Measurements from ENCODE around the gene NUDT7. TPM values are rescaled to one million over a fixed set of nuclear protein-coding genes. Genes with fewer than 3 reads are reported as not detected.

Gene NUDT7
- total and polyA plus RNA-seq, 9 of the 15 experiments (the other 6 are each of a cell fraction or from before 2014, with no cell fraction given) = 5.6 to 24.2 (median 10.5) TPM

DNA sequence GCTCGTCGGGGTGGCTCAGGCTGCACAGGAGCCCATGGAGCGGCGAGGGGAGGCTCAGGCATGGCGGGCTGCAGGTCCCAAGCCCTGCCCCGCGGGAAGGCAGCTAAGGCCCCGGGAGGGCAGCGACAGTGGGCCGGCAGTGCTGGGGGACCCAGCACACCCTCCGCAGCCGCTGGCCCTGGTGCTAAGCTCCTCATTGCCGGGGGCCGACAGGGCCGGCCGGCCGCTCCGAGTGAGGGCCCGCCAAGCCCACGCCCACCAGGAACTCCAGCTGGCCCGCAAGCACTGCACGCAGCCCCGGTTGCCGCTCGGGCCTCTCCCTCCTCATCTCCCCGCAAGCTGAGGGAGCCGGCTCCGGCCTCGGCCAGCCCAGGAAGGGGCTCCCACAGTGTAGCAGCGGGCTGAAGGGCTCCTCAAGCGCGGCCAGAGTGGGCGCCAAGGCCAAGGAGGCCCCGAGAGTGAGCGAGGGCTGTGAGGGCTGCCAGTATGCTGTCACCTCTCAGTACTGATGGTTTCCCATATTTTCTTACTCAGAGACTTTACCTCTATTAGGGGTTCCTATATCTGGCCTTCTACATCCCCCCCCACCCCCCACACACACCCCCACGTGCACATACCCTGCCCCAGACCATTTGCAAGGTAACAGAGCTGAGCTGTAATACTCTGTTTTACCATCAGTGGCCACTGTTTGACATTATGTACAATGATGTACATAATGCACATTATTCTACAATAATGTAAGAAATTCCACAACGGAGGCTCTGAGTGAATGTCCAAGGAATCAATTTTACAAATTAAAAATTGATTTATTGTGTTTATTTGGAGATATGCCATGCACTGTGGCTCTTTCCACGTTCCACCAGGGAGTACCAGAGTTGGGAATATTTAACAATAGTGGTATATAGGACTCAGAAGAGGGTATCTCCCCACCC lies 62.4 kb downstream of the NUDT7 start:
- Histone ChIP-seq H3K4me1 (replicated peaks in 1 of 2; ENCODE audit: control insufficient read depth in 2 of 2, insufficient read depth in 2 of 2, low read length in 2 of 2) (peaks cover 0 to 8% of the 10 kb centered on the region in 2 experiments; a peak in 1 of 5 replicates), H3K9me1 (ENCODE audit: control insufficient read depth, insufficient read depth, low read length) (no peaks in the 10 kb centered on the region), H3K27ac (ENCODE audit: extremely low read depth, low read depth, low read length) (no peak overlapping the region), H3K79me2 (ENCODE audit: control insufficient read depth, insufficient read depth, low read length) (no peaks in the 10 kb centered on the region), H3K9me3 (replicated peaks; ENCODE audit: control insufficient read depth, insufficient read depth, low read depth, low read length) (no peaks in the 10 kb centered on the region), H3K27me3 (ENCODE audit: control insufficient read depth in 2 of 2, insufficient read depth in 2 of 2, low read length in 2 of 2) (peaks cover 11 to 20% of the 10 kb centered on the region in 2 experiments; a peak in 3 of 5 replicates), H2AFZ (ENCODE audit: low read depth, low read length) (no peak overlapping the region), H4K20me1 (replicated peaks; ENCODE audit: control insufficient read depth, insufficient read depth, low read length) (peaks cover 1% of the 10 kb centered on the region; the same call in 1 of the 2 replicates), H3K9ac (ENCODE audit: insufficient read depth in 1 of 2, low read depth in 2 of 2, low read length in 2 of 2) (no peak overlapping the region), H3K4me3 (no peak overlapping the region), H3K4me2 (ENCODE audit: insufficient read depth, low read length) (no peak overlapping the region), H3K36me3 (ENCODE audit: control insufficient read depth, insufficient read depth, low read length) (no peaks in the 10 kb centered on the region)
- BruUV-seq (replicated peaks) = no TSS peak
- in situ Hi-C loops (cut with MboI) = no loop called here
- peak in 1 of 4 experiments; percentile 15 for DNase-seq (ENCODE audit: extremely low read depth in 1 of 4, low spot score in 3 of 4)
- WGBS (ENCODE audit: insufficient coverage, low coverage, missing lambda C conversion rate) = 6% methylated on average over 18 of the region's 38 CpGs
- CTCF ChIA-PET (ENCODE audit: low intra/inter-chr PET ratio) = no interaction called here
- POLR2A ChIA-PET = no interaction called here
- peak; percentile 71 for ATAC-seq
- intact Hi-C loops (cut with micrococcal nuclease) = no loop called here
- FAIRE-seq = no peak
- TF ChIP-seq CHD2 (IDR thresholded peaks at IDR 0.05; ENCODE audit: low read depth, low read length) (no peak), MAFF (IDR thresholded peaks at IDR 0.05; ENCODE audit: low read length) (no peak), ZC3H11A (IDR thresholded peaks at IDR 0.05; ENCODE audit: low read depth, low read length) (no peak), HNRNPH1 (optimal IDR thresholded peaks at IDR 0.05; ENCODE audit: low read depth, low read length) (no peak)
- TF ChIP-seq, protein P1, sequence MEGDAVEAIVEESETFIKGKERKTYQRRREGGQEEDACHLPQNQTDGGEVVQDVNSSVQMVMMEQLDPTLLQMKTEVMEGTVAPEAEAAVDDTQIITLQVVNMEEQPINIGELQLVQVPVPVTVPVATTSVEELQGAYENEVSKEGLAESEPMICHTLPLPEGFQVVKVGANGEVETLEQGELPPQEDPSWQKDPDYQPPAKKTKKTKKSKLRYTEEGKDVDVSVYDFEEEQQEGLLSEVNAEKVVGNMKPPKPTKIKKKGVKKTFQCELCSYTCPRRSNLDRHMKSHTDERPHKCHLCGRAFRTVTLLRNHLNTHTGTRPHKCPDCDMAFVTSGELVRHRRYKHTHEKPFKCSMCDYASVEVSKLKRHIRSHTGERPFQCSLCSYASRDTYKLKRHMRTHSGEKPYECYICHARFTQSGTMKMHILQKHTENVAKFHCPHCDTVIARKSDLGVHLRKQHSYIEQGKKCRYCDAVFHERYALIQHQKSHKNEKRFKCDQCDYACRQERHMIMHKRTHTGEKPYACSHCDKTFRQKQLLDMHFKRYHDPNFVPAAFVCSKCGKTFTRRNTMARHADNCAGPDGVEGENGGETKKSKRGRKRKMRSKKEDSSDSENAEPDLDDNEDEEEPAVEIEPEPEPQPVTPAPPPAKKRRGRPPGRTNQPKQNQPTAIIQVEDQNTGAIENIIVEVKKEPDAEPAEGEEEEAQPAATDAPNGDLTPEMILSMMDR (IDR thresholded peaks at IDR 0.05 in 2 of 3, conservative IDR thresholded peaks at IDR 0.05 in 1 of 3; ENCODE audit: insufficient read depth in 2 of 3, low read depth in 1 of 3, low read length in 3 of 3) = peak in 2 of 3 experiments; percentile 17 to 19; a peak in 2 of 6 replicates

Data from K562 (cell line).